IPS-11a (cell line): ENCODE data around the gene PCYT1A.
"Not testable (repeated sequence)": the region's sequence is repeated elsewhere in the genome, so short reads cannot be mapped to it uniquely, and the experiment has no call there.

Experiments used
- H3K4me3 ChIP-seq: one replicate; pipeline ENCODE4 v1.5.1; 2013; ENCODE audit warnings: low read depth, low read length, control low read depth

The PCYT1A gene

DNA sequence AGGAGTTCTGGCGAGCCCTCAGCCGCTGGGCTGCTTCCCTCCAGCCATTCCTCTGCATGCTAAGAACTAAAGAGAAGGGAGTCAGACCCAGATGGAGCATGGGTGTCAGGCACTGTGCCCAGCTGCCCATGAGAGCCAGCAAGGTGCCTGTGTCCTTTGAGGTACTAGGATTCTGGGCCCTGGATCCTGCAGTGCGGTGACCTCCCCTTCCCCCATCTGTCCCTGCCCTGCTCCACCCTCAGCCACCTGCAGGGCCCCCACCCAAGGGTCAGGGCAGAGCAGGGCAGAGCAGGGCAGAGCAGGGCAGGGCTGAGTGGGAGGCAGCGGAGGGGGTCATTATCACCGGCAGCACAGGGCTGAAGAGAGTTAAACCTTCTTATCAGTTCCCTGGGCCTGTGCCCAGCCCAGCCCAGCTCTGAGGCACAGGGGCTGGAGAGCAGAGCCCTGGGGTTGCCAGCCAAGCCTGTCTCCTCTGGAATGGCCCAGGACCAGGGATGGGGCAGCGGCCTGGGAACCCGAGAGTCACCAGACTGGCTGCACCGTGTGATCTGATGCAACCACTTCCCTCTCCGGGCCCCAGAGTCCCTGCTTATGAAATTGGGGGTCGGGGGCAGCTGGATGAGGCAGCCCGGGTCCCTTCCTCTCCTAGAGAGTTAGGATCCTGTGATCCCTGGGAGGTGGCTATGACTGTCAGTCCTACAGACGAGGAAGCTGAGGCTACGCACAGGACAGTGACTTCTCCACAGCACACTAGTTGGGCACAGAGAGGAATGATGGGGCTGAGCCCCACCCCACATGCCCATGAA is 93.6 kb downstream of the PCYT1A start:
- no peak overlapping the region for H3K4me3 ChIP-seq

DNA sequence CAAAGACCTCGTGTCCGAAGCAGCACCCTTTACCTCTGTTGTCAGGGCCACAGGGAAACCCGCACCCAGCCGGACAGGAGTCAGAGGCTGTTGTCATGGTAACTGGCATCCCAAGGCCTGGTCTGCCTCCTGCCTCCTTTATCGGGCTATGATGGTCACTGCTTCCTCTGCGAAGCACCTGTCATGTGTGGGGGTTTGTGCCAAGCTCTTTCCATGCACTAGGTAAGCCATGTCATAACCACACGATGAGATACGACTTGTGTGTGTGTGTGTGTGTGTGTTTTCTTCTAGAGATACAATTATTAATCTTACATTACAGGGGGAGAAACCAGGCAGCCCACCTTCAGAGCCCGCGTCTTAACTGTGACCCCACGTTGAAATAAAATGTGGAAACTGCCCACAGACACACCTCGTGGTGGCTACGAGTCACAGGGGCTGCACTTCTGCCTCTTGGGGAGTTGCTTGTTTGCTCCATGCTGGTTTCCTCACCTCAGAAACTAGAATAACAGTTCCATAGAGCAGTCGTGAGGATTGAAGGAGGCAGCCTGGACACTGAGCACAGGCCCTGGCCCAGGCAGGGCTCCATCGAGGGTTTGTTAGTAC is 94.3 kb downstream of the PCYT1A start:
- no peak overlapping the region for H3K4me3 ChIP-seq

DNA sequence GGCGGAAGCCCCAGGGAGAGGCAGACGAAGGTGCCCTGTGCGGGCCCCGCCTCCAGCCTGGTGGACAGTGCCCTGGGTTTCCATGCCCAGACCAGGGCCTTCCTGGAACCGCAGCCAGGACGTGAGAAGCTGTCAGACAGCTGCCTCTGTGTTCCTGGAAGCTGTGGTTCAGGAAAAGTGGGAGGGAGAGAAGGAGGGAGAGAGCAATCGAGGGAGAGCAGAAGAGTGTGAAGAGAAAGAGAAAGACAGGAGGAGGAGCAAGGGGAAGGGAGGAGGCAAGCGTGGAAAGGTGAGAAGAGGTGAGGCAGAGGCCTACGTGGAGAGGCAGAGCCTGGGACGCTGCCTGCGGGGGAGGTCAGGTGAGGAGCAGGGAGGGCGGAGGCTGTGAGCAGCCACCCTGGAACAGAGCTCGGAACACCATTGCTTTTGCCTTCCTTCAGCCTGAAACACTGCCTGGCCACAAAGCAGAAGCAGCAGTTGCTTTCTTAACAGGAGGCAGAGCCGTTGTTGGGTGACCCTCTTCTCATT is 94.9 kb downstream of the PCYT1A start:
- no peak overlapping the region for H3K4me3 ChIP-seq

DNA sequence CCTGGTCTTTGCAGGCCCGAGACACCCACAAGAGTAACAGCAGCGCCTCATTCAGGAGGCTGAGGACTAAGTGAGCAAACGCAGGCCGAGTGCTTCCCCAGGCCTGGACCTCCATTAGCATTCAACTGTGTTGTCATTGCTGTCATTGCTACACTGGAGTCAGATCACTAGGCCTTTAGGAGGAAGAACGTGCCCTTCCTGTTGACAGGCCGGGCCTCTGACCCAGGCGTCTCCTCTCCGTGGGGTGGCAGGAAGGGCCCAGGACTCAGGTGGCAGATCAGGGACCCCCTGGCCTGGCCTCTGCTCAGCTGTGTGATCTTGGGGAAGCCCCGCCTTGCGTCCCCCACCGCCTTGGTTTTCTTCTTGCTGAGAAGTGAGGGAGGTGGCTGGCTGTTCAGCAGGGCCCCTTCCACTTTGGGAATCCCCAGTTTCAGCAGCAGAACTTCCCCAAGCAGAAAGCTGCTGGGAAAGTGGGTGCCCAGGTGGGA is 95.4 kb downstream of the PCYT1A start:
- H3K4me3 ChIP-seq, result no peak overlapping the region

DNA sequence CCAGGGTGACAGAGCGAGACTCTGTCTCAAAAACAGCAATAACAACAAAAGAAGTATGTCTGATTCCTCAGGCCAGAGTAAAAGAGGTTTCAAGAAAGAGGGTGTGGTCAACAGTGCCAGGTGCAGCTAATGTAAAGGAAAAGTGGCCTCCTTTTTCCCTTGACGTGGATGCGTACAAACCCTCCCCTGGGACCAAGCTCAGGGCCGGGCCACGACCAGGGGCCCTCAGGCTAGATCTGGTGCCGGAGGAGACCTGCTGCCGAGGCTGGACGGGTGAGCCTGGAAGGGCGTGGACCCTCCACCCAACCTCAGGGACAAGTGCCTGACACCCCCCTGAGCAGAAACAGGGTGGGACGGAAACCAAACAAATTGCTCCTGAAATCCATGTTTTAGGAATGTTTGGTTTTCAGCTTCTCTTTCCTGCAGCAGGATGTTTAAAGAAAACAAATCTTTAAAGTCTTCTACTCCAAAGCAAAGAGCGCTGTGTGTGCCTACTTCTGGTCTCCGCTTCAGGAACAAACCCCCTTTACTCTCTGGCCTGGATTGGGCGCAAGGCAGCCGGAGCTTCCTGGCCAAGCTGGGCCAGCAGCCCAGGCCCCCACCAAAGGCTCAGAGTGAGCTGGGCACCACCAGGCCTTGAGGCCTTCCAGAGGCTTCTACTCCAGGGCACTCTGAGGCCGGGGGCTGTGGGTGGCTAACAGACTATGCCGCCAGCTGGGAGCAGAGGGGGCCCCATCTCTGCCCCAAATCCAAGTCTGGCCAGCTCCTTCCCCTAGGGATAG is 97.8 kb downstream of the PCYT1A start:
- H3K4me3 ChIP-seq, result no peak overlapping the region

DNA sequence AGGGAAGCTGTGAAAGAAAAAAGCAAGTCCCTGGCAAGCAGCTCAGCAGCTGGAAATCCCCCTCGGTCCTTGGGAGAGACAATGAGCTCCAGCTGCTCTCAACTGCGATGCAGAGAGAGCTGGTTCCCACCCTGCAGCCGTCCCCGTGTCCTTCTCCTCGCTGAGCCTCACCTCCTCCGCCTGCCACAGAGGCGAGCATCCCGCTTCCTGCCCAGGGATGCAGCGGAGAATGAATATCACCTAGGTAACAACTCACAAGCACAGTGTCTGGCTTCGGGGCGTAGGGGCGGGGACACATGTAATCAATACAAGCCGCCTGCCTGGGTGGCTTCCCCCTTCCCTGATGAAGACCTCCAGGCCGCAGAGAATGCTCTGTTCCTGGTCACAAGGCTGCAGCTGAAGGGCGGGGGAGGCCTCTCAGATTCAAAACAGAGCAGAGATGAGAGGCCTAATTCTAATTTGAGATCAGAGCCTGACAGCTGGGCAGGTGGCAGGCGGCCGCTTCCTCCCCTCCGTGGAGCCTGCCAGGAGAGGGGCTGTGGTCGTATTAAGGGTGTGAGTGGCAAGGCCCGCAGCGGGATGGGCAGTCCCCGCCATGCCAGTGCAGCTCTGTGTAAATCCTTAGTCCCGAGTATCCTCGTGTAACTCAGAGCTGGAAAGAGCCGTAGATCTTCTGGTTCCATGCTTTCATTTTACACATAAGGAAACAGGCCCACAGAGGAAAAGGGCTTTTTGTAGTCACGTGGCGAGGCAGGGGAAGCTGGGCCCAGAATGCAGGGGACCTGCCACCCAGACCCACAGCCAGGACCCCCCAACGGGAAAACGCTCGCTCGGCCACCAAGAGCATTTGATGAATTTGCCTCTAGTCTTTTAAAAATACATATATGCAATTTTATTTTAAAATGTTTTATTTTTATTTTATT is 100.6 kb downstream of the PCYT1A start:
- H3K4me3 ChIP-seq, result no peak overlapping the region

DNA sequence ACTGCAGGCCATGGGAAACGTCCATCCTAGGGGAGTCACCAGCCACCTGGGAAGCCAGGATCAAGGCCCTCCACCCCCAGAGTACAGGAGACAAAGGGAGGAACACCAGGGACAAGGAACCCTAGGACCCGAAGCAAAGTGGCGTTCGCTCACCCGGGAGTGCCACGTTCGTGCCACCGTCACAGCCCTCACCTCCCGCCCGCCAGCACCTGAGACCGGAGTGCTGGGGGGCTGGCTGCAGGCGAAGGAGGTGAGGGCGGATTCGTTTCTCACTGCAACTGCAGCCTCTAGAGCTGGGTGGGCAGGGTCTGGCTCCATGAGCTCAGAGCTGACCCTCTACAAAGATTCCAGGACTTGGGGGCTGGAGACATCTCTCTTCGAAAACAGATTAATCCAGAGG is 102.6 kb downstream of the PCYT1A start:
- H3K4me3 ChIP-seq, result no peak overlapping the region

DNA sequence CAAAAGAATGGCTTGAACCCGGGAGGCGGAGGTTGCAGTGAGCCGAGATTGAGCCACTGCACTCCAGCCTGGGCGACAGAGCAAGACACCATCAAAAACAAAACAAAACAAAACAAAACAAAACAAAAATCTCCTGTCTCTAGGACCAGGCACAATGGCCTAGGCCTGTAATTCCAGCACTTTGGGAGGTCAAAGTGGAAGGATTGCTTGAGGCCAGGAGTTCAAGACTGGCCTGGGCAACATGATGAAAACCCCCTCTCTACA is 103.4 kb downstream of the PCYT1A start:
- not testable (repeated sequence) for H3K4me3 ChIP-seq

DNA sequence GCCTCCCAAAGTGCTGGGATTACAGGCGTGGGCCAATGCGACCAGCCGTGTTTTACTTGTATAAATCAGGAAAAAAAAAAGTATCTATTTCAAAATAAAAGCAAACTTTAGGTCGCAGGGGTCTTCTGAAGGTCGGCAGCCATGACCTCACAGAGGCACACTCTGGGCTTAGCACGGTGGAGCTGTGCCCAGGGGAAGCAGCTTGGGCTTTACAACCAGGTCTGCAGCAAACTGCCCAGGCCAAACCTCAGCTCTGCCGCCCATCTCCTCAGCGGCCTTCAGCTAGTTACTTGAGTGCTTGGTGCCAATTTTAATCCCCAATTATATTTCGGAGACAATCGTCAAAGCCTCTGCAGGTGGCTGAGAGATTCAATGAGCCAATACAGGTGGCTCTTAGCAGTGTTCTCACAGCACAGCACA is 106.4 kb downstream of the PCYT1A start:
- no peak overlapping the region for H3K4me3 ChIP-seq

DNA sequence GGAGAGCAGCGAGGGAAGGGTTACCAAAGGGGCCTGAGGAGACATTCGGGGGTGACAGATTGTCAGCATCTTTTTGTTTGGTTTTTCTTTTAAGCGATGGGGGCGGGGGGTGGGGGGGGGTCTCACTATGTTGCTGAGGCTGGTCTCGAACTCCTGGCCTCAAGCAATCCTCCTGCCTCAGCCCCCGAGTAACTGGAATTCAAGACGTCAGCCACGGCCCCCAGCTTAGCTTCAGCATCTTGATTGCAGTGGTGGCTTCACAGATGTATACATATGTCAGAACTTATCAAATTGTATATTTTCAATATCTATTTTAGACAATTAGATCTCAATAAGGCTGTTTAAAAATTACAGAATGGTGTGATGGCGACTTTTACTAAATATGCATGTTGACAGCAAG is 107.2 kb downstream of the PCYT1A start:
- H3K4me3 ChIP-seq, result no peak overlapping the region
